Natural killer cell (primary cell): ENCODE data around the gene GLRB. TPM values are rescaled to one million over a fixed set of nuclear protein-coding genes. Genes with fewer than 3 reads are reported as not detected.

Source experiments
- ATAC-seq, 3 donors: fragments of 150-1000 bp in 2 of 3; fragments of 200-7000 bp in 1 of 3; cut with Tn5 transposase; 1 replicate in 1 of 3; 2 replicates in 2 of 3; pipeline ENCODE4 v1.10.0; 2021; ENCODE audit warnings: mild to moderate bottlenecking in 2 of 3, moderate library complexity in 2 of 3
- DNase-seq, 2 donors: peaks; one replicate each; pipeline versions ENCODE4 v3.0.0 to v3.0.0-alpha.2; 2013 to 2021; ENCODE audit warnings: mixed read lengths in 1 of 2
- H3K27ac ChIP-seq: one replicate; pipeline ENCODE4 v1.5.1; 2013; ENCODE audit warnings: mild to moderate bottlenecking, low read length
- H3K27me3 ChIP-seq: one replicate; pipeline ENCODE4 v1.6.1; 2013; ENCODE audit warnings: low read length; ENCODE audit not compliant: control insufficient read depth, insufficient read depth
- H3K36me3 ChIP-seq: one replicate; pipeline ENCODE4 v1.6.1; 2013; ENCODE audit warnings: low read length; ENCODE audit not compliant: control insufficient read depth, insufficient read depth
- H3K4me1 ChIP-seq: one replicate; pipeline ENCODE4 v1.6.1; 2013; ENCODE audit warnings: low read length; ENCODE audit not compliant: control insufficient read depth, insufficient read depth
- H3K4me3 ChIP-seq: one replicate; pipeline ENCODE4 v1.5.1; 2013; ENCODE audit warnings: low read length
- H3K9me3 ChIP-seq: one replicate; pipeline ENCODE4 v1.6.1; 2013; ENCODE audit warnings: low read length; ENCODE audit not compliant: control insufficient read depth, insufficient read depth
- H3K27ac Mint-ChIP-seq, 2 donors: one replicate each; pipeline ENCODE4 v1.8.0; 2022; ENCODE audit warnings: mild to moderate bottlenecking in 2 of 2, mixed read lengths in 2 of 2, moderate library complexity in 1 of 2
- H3K27me3 Mint-ChIP-seq, 2 donors: one replicate each; pipeline ENCODE4 v1.8.0; 2022; ENCODE audit warnings: low read depth in 2 of 2, mixed read lengths in 2 of 2
- H3K36me3 Mint-ChIP-seq: one replicate; pipeline ENCODE4 v1.8.0; 2022; ENCODE audit warnings: mixed read lengths
- H3K4me1 Mint-ChIP-seq, 2 donors: one replicate each; pipeline ENCODE4 v1.8.0; 2022; ENCODE audit warnings: mixed read lengths in 2 of 2
- H3K4me3 Mint-ChIP-seq: one replicate; pipeline ENCODE4 v1.8.0; 2022; ENCODE audit warnings: mild to moderate bottlenecking, moderate library complexity, mixed read lengths
- H3K9me3 Mint-ChIP-seq, 2 donors: one replicate each; pipeline ENCODE4 v1.8.0; 2022; ENCODE audit warnings: mixed read lengths in 2 of 2
- WGBS: methylation state at CpG from one replicate; pipeline ENCODE4 v1.1.7; 2013; ENCODE audit warnings: missing lambda C conversion rate; ENCODE audit not compliant: insufficient coverage; 5-methylcytosine and 5-hydroxymethylcytosine counted together
- intact Hi-C: fragments of 100-400 bp; cut with micrococcal nuclease; formaldehyde crosslinking; loops from one replicate; pipeline ENCODE4 v1.14.2; 2022
- total RNA-seq, 4 donors: library from RNA; stranded (reverse); fragments of 120-200 nt in 1 of 4; gene quantifications; one replicate each; pipeline versions ENCODE4 v1.2.3 to v1.2.4, GENCODE V29; 2013 to 2022
- TF ChIP-seq, protein P1 (sequence below): fragments of 200-600 bp; IDR thresholded peaks from one replicate; pipeline ENCODE4 v1.8.0; 2022; ENCODE audit warnings: antibody characterized with exemption

Gene GLRB
- total RNA-seq, 3 donors from 2014 or later (not counting 1 experiment from before 2014, with no cell fraction given): not detected

DNA sequence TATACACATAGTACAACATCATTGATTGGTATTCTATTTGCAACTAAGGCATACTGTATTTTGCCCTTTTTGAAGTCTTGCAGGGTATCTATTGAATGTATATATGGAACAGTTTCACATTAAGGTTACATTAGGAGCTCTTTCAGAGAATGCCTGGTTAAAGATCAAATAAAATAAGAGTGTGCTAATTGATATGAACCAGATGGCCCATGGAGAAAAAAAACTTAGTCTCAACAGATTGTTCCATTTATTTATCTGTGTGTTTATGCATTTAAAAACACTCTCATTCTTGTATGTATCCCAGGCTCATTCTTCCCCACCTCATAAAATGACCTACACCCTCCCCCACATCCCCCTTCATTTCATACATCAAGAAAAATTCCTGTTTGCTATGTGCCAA, 109.4 kb downstream of the GLRB start:
- no peak overlapping the region for H3K4me3 ChIP-seq
- H3K9me3 ChIP-seq: peaks cover 2% of the 10 kb centered on the region
- Mint-ChIP-seq H3K4me1 (no peaks in the 10 kb centered on the region), H3K27ac (no peak overlapping the region), H3K9me3 (peaks cover 6 to 27% of the 10 kb centered on the region in 2 donors), H3K27me3 (no peaks in the 10 kb centered on the region), H3K36me3 (no peaks in the 10 kb centered on the region), H3K4me3 (no peak overlapping the region)
- no peaks in the 10 kb centered on the region for H3K4me1 ChIP-seq
- no peaks in the 10 kb centered on the region for H3K36me3 ChIP-seq
- intact Hi-C loops: no loop called here
- TF ChIP-seq, protein P1, sequence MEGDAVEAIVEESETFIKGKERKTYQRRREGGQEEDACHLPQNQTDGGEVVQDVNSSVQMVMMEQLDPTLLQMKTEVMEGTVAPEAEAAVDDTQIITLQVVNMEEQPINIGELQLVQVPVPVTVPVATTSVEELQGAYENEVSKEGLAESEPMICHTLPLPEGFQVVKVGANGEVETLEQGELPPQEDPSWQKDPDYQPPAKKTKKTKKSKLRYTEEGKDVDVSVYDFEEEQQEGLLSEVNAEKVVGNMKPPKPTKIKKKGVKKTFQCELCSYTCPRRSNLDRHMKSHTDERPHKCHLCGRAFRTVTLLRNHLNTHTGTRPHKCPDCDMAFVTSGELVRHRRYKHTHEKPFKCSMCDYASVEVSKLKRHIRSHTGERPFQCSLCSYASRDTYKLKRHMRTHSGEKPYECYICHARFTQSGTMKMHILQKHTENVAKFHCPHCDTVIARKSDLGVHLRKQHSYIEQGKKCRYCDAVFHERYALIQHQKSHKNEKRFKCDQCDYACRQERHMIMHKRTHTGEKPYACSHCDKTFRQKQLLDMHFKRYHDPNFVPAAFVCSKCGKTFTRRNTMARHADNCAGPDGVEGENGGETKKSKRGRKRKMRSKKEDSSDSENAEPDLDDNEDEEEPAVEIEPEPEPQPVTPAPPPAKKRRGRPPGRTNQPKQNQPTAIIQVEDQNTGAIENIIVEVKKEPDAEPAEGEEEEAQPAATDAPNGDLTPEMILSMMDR: no peak
- DNase-seq (no peak), ATAC-seq (no peak)
- no peak overlapping the region for H3K27ac ChIP-seq
- H3K27me3 ChIP-seq: no peaks in the 10 kb centered on the region

DNA sequence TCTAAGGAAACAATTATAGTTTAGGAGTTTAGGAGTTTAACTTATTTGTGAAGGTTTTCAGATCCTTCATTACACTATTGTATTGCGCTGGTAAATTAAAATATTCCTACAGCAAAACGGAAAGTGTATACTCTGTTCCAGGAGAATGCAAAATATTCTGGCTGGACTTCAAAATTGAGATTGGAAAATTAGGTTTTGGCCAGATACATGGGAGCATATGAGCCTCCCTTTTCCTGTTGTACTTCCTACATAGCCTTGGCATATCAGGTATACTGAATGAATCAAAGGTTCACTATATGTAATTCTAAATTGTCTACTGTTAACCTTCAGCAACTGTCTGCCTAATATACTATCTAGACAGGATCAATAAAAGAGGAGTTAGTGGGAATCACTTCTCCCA, 119.4 kb downstream of the GLRB start:
- Histone ChIP-seq H3K4me1 (no peaks in the 10 kb centered on the region), H3K4me3 (no peak overlapping the region), H3K9me3 (no peaks in the 10 kb centered on the region), H3K27ac (no peak overlapping the region), H3K27me3 (no peaks in the 10 kb centered on the region), H3K36me3 (no peaks in the 10 kb centered on the region)
- no peak for ATAC-seq
- no peak overlapping the region for H3K27ac Mint-ChIP-seq
- TF ChIP-seq, protein P1: no peak
- H3K4me1 Mint-ChIP-seq: no peaks in the 10 kb centered on the region
- 83% methylated on average over 1 of the region's 2 CpGs for WGBS
- intact Hi-C loops: no loop called here
- no peak for DNase-seq
- H3K36me3 Mint-ChIP-seq: no peaks in the 10 kb centered on the region
- H3K27me3 Mint-ChIP-seq: no peaks in the 10 kb centered on the region
- H3K4me3 Mint-ChIP-seq: no peak overlapping the region
- peaks cover 4 to 7% of the 10 kb centered on the region in 2 donors for H3K9me3 Mint-ChIP-seq

DNA sequence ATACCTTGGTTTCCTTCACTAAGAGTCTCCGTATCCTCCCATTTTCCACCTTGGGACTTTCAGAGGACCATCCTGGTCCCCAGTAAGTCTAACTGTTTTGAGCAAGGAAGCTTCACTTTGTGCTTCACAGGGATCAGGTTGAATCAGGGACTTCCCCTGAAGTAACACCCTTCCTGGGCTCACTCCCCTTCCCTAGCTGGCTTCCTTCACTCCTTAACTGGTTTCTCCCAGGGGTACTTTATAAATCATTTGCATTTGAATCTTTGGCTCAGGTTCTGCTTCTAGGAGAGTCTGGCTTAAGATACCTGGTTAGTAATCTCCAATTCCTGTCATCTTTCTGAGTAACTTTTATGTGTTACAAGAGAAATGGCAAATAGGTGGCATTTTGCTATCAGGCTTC, 120.1 kb downstream of the GLRB start:
- H3K27me3 ChIP-seq: no peaks in the 10 kb centered on the region
- H3K9me3 ChIP-seq: no peaks in the 10 kb centered on the region
- WGBS: 92% methylated on average over 1 of the region's 1 CpG
- intact Hi-C loops: no loop called here
- no peak overlapping the region for H3K27ac Mint-ChIP-seq
- no peak overlapping the region for H3K4me3 Mint-ChIP-seq
- DNase-seq (no peak), ATAC-seq (no peak)
- TF ChIP-seq, protein P1: no peak
- no peaks in the 10 kb centered on the region for H3K4me1 ChIP-seq
- peaks cover 4 to 7% of the 10 kb centered on the region in 2 donors for H3K9me3 Mint-ChIP-seq
- H3K36me3 Mint-ChIP-seq: no peaks in the 10 kb centered on the region
- H3K27ac ChIP-seq: no peak overlapping the region
- no peaks in the 10 kb centered on the region for H3K27me3 Mint-ChIP-seq
- H3K4me1 Mint-ChIP-seq: no peaks in the 10 kb centered on the region
- no peaks in the 10 kb centered on the region for H3K36me3 ChIP-seq
- H3K4me3 ChIP-seq: no peak overlapping the region

DNA sequence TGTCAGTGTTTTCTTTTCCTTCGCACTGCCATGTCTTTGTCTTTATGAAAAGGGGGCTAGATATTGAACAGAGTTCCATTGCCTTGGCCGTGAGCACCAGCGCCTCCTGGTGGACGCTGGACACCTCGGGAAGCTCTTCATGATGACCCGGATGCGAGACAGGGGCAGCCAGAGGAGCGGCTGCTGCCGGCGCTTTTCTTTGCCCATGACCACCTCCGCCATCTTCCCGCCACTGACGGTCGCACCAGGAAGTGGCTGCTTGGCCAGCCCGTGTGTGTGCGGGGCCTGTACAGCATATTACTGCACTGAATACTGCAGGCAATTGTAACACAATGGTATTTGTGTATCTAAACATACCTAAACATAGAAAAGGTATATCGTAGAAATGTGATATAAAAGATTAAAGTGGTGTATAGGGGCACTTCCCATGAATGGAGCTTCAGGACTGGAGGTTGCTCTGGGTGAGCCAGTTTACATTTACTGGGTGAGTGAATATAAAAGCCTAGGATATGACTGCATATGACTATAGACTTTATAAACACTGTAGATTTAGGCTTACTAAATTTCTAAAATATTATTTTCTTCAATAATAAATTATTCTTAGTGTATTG, 128.8 kb downstream of the GLRB start:
- intact Hi-C loops: no loop called here
- Mint-ChIP-seq H3K4me1 (no peaks in the 10 kb centered on the region), H3K27me3 (no peaks in the 10 kb centered on the region), H3K9me3 (peaks cover 8 to 14% of the 10 kb centered on the region in 2 donors), H3K27ac (no peak overlapping the region), H3K36me3 (no peaks in the 10 kb centered on the region), H3K4me3 (no peak overlapping the region)
- Histone ChIP-seq H3K36me3 (no peaks in the 10 kb centered on the region), H3K9me3 (peaks cover 4% of the 10 kb centered on the region), H3K27me3 (no peaks in the 10 kb centered on the region), H3K4me1 (no peaks in the 10 kb centered on the region), H3K27ac (no peak overlapping the region), H3K4me3 (no peak overlapping the region)
- no peak for ATAC-seq
- peak in 1 of 2 donors; percentile 23 for DNase-seq
- 76% methylated on average over 17 of the region's 17 CpGs for WGBS
- TF ChIP-seq, protein P1: no peak
